Measurements from ENCODE around the gene ZNF74.

- TF ChIP-seq, protein P1, sequence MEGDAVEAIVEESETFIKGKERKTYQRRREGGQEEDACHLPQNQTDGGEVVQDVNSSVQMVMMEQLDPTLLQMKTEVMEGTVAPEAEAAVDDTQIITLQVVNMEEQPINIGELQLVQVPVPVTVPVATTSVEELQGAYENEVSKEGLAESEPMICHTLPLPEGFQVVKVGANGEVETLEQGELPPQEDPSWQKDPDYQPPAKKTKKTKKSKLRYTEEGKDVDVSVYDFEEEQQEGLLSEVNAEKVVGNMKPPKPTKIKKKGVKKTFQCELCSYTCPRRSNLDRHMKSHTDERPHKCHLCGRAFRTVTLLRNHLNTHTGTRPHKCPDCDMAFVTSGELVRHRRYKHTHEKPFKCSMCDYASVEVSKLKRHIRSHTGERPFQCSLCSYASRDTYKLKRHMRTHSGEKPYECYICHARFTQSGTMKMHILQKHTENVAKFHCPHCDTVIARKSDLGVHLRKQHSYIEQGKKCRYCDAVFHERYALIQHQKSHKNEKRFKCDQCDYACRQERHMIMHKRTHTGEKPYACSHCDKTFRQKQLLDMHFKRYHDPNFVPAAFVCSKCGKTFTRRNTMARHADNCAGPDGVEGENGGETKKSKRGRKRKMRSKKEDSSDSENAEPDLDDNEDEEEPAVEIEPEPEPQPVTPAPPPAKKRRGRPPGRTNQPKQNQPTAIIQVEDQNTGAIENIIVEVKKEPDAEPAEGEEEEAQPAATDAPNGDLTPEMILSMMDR (IDR thresholded peaks at IDR 0.05): no peak
- no peak for TF ChIP-seq POLR2A (IDR thresholded peaks at IDR 0.05)
Observed at GRCh38 chr22:20446383-20446970, 52.5 kb downstream of the ZNF74 start.
